ENCODE measurements around the gene P2RY12.
A peak's percentile ranks its signal among the peaks of the same experiment; 100 is the strongest.

Gene P2RY12

GRCh38 chr3:151357463-151357850 is 27.1 kb downstream of the P2RY12 start:
- Histone ChIP-seq H3K4me3 (ENCODE audit: severe bottlenecking) (no peak overlapping the region), H3K27ac (ENCODE audit: poor library complexity, severe bottlenecking) (no peak overlapping the region), H3K27me3 (ENCODE audit: insufficient read depth, poor library complexity, severe bottlenecking) (no peaks in the 10 kb centered on the region), H3K36me3 (ENCODE audit: low read depth) (no peaks in the 10 kb centered on the region), H3K4me1 (ENCODE audit: insufficient read depth, poor library complexity, severe bottlenecking) (no peaks in the 10 kb centered on the region), H3K9me3 (ENCODE audit: severe bottlenecking) (no peaks in the 10 kb centered on the region)
- TF ChIP-seq, protein P1, sequence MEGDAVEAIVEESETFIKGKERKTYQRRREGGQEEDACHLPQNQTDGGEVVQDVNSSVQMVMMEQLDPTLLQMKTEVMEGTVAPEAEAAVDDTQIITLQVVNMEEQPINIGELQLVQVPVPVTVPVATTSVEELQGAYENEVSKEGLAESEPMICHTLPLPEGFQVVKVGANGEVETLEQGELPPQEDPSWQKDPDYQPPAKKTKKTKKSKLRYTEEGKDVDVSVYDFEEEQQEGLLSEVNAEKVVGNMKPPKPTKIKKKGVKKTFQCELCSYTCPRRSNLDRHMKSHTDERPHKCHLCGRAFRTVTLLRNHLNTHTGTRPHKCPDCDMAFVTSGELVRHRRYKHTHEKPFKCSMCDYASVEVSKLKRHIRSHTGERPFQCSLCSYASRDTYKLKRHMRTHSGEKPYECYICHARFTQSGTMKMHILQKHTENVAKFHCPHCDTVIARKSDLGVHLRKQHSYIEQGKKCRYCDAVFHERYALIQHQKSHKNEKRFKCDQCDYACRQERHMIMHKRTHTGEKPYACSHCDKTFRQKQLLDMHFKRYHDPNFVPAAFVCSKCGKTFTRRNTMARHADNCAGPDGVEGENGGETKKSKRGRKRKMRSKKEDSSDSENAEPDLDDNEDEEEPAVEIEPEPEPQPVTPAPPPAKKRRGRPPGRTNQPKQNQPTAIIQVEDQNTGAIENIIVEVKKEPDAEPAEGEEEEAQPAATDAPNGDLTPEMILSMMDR (IDR thresholded peaks at IDR 0.05; ENCODE audit: poor library complexity, severe bottlenecking) = no peak
- DNase-seq (ENCODE audit: low spot score) (no peak), ATAC-seq (ENCODE audit: low read depth) (no peak)

DNA sequence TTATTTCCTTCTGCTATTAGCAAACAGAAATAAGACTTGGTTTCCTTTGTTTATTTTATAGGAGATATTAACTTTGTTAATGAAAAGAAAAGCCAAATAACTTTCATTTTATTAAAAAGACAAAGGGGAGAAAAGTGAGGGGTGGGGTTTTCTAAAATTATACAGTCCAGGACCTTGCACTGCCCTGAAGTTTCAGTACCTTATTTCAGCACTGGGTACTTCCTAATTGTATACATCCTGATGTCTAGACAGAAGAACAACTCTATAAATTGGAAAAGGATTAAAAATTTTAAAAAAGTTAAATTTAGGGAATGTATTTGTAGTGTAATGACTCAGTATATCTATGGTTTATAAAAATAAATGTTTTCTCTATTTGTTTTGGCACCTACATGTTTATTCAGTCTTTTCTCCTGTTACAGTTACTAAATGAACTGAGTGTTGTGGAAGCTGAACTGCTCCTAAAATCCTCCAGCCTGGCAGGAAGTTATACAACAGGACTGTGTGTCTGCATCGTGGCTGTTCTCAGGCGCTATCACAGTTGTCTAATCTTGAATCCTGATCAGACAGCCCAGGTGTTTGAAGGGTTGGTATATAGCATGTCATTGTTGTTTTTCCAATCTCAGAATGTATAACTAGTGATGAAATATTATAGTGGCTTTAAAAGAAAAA is 27.6 kb downstream of the P2RY12 start:
- Histone ChIP-seq H3K4me1 (ENCODE audit: insufficient read depth, poor library complexity, severe bottlenecking) (no peaks in the 10 kb centered on the region), H3K27me3 (ENCODE audit: insufficient read depth, poor library complexity, severe bottlenecking) (no peaks in the 10 kb centered on the region), H3K9me3 (ENCODE audit: severe bottlenecking) (no peaks in the 10 kb centered on the region), H3K27ac (ENCODE audit: poor library complexity, severe bottlenecking) (no peak overlapping the region), H3K36me3 (ENCODE audit: low read depth) (no peaks in the 10 kb centered on the region), H3K4me3 (ENCODE audit: severe bottlenecking) (no peak overlapping the region)
- TF ChIP-seq, protein P1 (IDR thresholded peaks at IDR 0.05; ENCODE audit: poor library complexity, severe bottlenecking) = no peak
- DNase-seq (ENCODE audit: low spot score) = no peak
- peak; percentile 52; the same call in 2 of the 3 replicates for ATAC-seq (ENCODE audit: low read depth)

GRCh38 chr3:151351648-151352047 is 32.9 kb downstream of the P2RY12 start:
- TF ChIP-seq, protein P1 (IDR thresholded peaks at IDR 0.05; ENCODE audit: poor library complexity, severe bottlenecking) = no peak
- ATAC-seq (ENCODE audit: low read depth) = no peak
- Histone ChIP-seq H3K4me1 (ENCODE audit: insufficient read depth, poor library complexity, severe bottlenecking) (no peaks in the 10 kb centered on the region), H3K36me3 (ENCODE audit: low read depth) (no peaks in the 10 kb centered on the region), H3K27me3 (ENCODE audit: insufficient read depth, poor library complexity, severe bottlenecking) (no peaks in the 10 kb centered on the region), H3K9me3 (ENCODE audit: severe bottlenecking) (no peaks in the 10 kb centered on the region), H3K4me3 (ENCODE audit: severe bottlenecking) (no peak overlapping the region), H3K27ac (ENCODE audit: poor library complexity, severe bottlenecking) (no peak overlapping the region)
- DNase-seq (ENCODE audit: low spot score) = no peak

GRCh38 chr3:151351219-151351618 is 33.3 kb downstream of the P2RY12 start:
- Histone ChIP-seq H3K27me3 (ENCODE audit: insufficient read depth, poor library complexity, severe bottlenecking) (no peaks in the 10 kb centered on the region), H3K27ac (ENCODE audit: poor library complexity, severe bottlenecking) (no peak overlapping the region), H3K9me3 (ENCODE audit: severe bottlenecking) (no peaks in the 10 kb centered on the region), H3K36me3 (ENCODE audit: low read depth) (no peaks in the 10 kb centered on the region), H3K4me3 (ENCODE audit: severe bottlenecking) (no peak overlapping the region), H3K4me1 (ENCODE audit: insufficient read depth, poor library complexity, severe bottlenecking) (no peaks in the 10 kb centered on the region)
- DNase-seq (ENCODE audit: low spot score) = no peak
- ATAC-seq (ENCODE audit: low read depth) = no peak
- TF ChIP-seq, protein P1 (IDR thresholded peaks at IDR 0.05; ENCODE audit: poor library complexity, severe bottlenecking) = no peak

DNA sequence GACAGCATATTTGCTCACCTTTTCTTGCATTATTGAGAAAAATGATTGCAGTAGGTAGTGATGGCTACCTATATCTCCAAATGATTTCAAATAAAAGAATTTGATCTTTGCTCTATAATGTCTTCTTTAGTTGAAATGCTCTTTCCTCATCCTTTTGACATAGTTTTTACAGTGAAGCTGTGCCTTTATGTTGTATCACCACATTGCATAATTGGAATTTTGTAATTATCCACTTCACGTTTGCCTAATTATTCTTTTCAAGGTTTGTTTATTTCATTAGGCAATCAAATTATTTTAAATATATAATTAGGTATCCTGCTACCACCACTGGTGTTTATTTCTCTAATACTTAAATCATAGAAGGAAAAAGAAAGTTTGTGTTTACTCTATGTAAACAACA is 33.9 kb downstream of the P2RY12 start:
- Histone ChIP-seq H3K4me3 (ENCODE audit: severe bottlenecking) (no peak overlapping the region), H3K36me3 (ENCODE audit: low read depth) (no peaks in the 10 kb centered on the region), H3K9me3 (ENCODE audit: severe bottlenecking) (no peaks in the 10 kb centered on the region), H3K4me1 (ENCODE audit: insufficient read depth, poor library complexity, severe bottlenecking) (no peaks in the 10 kb centered on the region), H3K27me3 (ENCODE audit: insufficient read depth, poor library complexity, severe bottlenecking) (no peaks in the 10 kb centered on the region), H3K27ac (ENCODE audit: poor library complexity, severe bottlenecking) (no peak overlapping the region)
- TF ChIP-seq, protein P1 (IDR thresholded peaks at IDR 0.05; ENCODE audit: poor library complexity, severe bottlenecking) = no peak
- ATAC-seq (ENCODE audit: low read depth) (no peak), DNase-seq (ENCODE audit: low spot score) (no peak)
